WTC11 (cell line): Measurements from ENCODE around the gene MIGA2. TPM values are rescaled to one million over a fixed set of nuclear protein-coding genes. Genes with fewer than 3 reads are reported as not detected.

ENCODE experiments used
- ATF1 ChIP-seq: sonication (generic); formaldehyde crosslinking; IDR thresholded peaks from 2 replicates; pipeline ENCODE4 v1.8.1; 2023; ENCODE audit warnings: mild to moderate bottlenecking, moderate library complexity, missing genetic modification reagents
- CREM ChIP-seq: sonication (generic); formaldehyde crosslinking; IDR thresholded peaks from 2 replicates; pipeline ENCODE4 v1.8.1; 2022; ENCODE audit warnings: mild to moderate bottlenecking, missing genetic modification reagents, moderate library complexity
- ESRRA ChIP-seq: sonication (generic); formaldehyde crosslinking; IDR thresholded peaks from 2 replicates; pipeline ENCODE4 v1.8.1; 2022; ENCODE audit warnings: mild to moderate bottlenecking, missing genetic modification reagents, borderline replicate concordance
- FOXJ3 ChIP-seq: sonication (generic); formaldehyde crosslinking; IDR thresholded peaks from 2 replicates; pipeline ENCODE4 v1.9.0; 2021; ENCODE audit warnings: missing genetic modification reagents, mild to moderate bottlenecking, borderline replicate concordance
- FOXP1 ChIP-seq: sonication (generic); formaldehyde crosslinking; IDR thresholded peaks from 2 replicates; pipeline ENCODE4 v1.8.0; 2022; ENCODE audit warnings: missing genetic modification reagents, mild to moderate bottlenecking, moderate library complexity, borderline replicate concordance
- GABPB1 ChIP-seq: sonication (generic); formaldehyde crosslinking; IDR thresholded peaks from 2 replicates; pipeline ENCODE4 v1.8.1; 2023; ENCODE audit warnings: mild to moderate bottlenecking, missing genetic modification reagents
- JAZF1 ChIP-seq: fragments of 250-450 bp; sonication (Bioruptor Pico); IDR thresholded peaks from 2 replicates; pipeline ENCODE4 v1.9.0; 2021; ENCODE audit warnings: moderate library complexity, mild to moderate bottlenecking, inconsistent platforms
- KAT7 ChIP-seq: sonication (generic); formaldehyde crosslinking; IDR thresholded peaks from 2 replicates; pipeline ENCODE4 v1.8.1; 2023; ENCODE audit warnings: missing genetic modification reagents, mild to moderate bottlenecking, borderline replicate concordance
- NFE2L1 ChIP-seq: sonication (generic); formaldehyde crosslinking; IDR thresholded peaks from 2 replicates; pipeline ENCODE4 v1.8.1; 2023; ENCODE audit warnings: missing genetic modification reagents
- NFYB ChIP-seq: sonication (generic); formaldehyde crosslinking; conservative IDR thresholded peaks from 2 replicates; pipeline ENCODE4 v1.8.0; 2022; ENCODE audit warnings: low read depth, missing genetic modification reagents
- NR1H2 ChIP-seq: sonication (generic); formaldehyde crosslinking; IDR thresholded peaks from 2 replicates; pipeline ENCODE4 v1.9.0; 2021; ENCODE audit warnings: mild to moderate bottlenecking, moderate library complexity, missing genetic modification reagents
- NR2C2 ChIP-seq: sonication (generic); formaldehyde crosslinking; IDR thresholded peaks from 2 replicates; pipeline ENCODE4 v1.8.0; 2022; ENCODE audit warnings: mild to moderate bottlenecking, missing genetic modification reagents
- OVOL2 ChIP-seq: fragments of 250-450 bp; sonication (Bioruptor Pico); IDR thresholded peaks from 2 replicates; pipeline ENCODE4 v1.9.0; 2021; ENCODE audit warnings: mild to moderate bottlenecking, borderline replicate concordance
- RELA ChIP-seq: sonication (generic); formaldehyde crosslinking; IDR thresholded peaks from 2 replicates; pipeline ENCODE4 v1.8.1; 2022; ENCODE audit warnings: missing genetic modification reagents, mild to moderate bottlenecking, borderline replicate concordance
- RORB ChIP-seq: fragments of 250-450 bp; sonication (Bioruptor Pico); IDR thresholded peaks from 2 replicates; pipeline ENCODE4 v1.9.0; 2021; ENCODE audit warnings: mild to moderate bottlenecking
- TP53 ChIP-seq: sonication (generic); formaldehyde crosslinking; IDR thresholded peaks from 2 replicates; pipeline ENCODE4 v1.8.1; 2023; ENCODE audit warnings: mild to moderate bottlenecking, missing genetic modification reagents
- ZNF263 ChIP-seq: sonication (generic); formaldehyde crosslinking; IDR thresholded peaks from 2 replicates; pipeline ENCODE4 v1.8.1; 2022; ENCODE audit warnings: low read depth, mild to moderate bottlenecking, moderate library complexity, missing genetic modification reagents
- ZNF423 ChIP-seq: fragments of 250-450 bp; sonication (Bioruptor Pico); IDR thresholded peaks from 2 replicates; pipeline ENCODE4 v2.1.2; 2022; ENCODE audit warnings: mild to moderate bottlenecking, moderate library complexity
- total RNA-seq: library from RNA; stranded (reverse); gene quantifications from 3 replicates; pipeline ENCODE4 v1.2.3, GENCODE V29; 2021
- TF ChIP-seq, protein P1 (sequence below): sonication (generic); formaldehyde crosslinking; IDR thresholded peaks from 2 replicates; pipeline ENCODE4 v1.8.0; 2022; ENCODE audit warnings: mild to moderate bottlenecking, missing genetic modification reagents
- TF ChIP-seq, protein P2 (sequence below): sonication (generic); formaldehyde crosslinking; IDR thresholded peaks from 2 replicates; pipeline ENCODE4 v1.8.1; 2023; ENCODE audit warnings: mild to moderate bottlenecking, missing genetic modification reagents, borderline replicate concordance
- TF ChIP-seq, protein P3 (sequence below): sonication (generic); formaldehyde crosslinking; IDR thresholded peaks from 2 replicates; pipeline ENCODE4 v1.8.1; 2023; ENCODE audit warnings: mild to moderate bottlenecking, missing genetic modification reagents, moderate library complexity
- TF ChIP-seq, protein P4 (sequence below): sonication (generic); formaldehyde crosslinking; IDR thresholded peaks from 2 replicates; pipeline ENCODE4 v1.8.1; 2023; ENCODE audit warnings: mild to moderate bottlenecking, missing genetic modification reagents
- TF ChIP-seq, protein P5 (sequence below): fragments of 250-450 bp; sonication (Bioruptor Pico); IDR thresholded peaks from 2 replicates; pipeline ENCODE4 v1.9.0; 2021; ENCODE audit warnings: mild to moderate bottlenecking
- TF ChIP-seq, protein P6 (sequence below): fragments of 200-600 bp; IDR thresholded peaks from 2 replicates; pipeline ENCODE4 v1.8.0; 2022; ENCODE audit warnings: antibody characterized with exemption
- TF ChIP-seq, protein P7 (sequence below): sonication (generic); formaldehyde crosslinking; IDR thresholded peaks from 2 replicates; pipeline ENCODE4 v1.8.0; 2022; ENCODE audit warnings: mild to moderate bottlenecking, missing genetic modification reagents

Gene MIGA2
- total RNA-seq, 1 experiment from 2014 or later = 61.7 TPM

DNA sequence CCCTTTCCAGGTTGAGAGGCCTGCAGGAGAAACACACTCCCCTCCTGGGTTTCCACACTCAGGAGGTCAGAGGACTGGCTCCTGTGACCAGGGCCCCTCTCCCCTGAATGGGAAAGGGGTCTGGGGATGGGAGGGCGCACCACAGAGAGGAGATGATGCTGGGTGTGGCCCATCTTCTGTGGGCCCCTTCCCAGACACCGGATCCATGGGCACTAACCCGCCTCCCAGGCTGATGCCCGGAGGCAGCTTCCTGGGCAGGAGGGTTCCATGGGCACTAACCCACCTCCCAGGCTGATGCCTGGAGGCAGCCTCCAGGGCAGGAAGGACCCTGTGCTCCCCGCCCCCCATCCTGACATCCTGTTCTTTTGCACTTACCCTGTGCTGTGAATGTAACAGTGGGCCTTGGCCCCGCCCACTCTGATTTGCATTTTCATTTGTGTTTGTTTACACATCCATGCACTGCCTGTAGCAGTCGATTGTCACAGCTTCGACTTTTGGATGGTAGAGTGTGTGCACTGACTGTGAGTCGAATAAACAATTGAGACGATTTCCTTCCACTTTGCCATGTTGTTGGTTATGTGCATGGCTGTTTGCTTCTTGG, 35.2 kb downstream of the MIGA2 start (continued):
- TF ChIP-seq OVOL2 (no peak), KAT7 (CRISPR knock-in tag) (0 out of 2 replicates have a peak, but pooled peaks have one; percentile 44), NR1H2 (CRISPR knock-in tag) (no peak), FOXJ3 (CRISPR knock-in tag) (no peak), GABPB1 (no peak), JAZF1 (CRISPR knock-in tag) (no peak), ESRRA (CRISPR knock-in tag) (no peak), ZNF423 (no peak), RORB (CRISPR knock-in tag) (no peak), TP53 (no peak), FOXP1 (CRISPR knock-in tag) (peak; percentile 18; the same call in 1 of the 2 replicates), ATF1 (CRISPR knock-in tag) (no peak), ZNF263 (CRISPR knock-in tag) (no peak), NFE2L1 (no peak), NR2C2 (no peak; the same call in 1 of the 2 replicates), NFYB (CRISPR knock-in tag) (no peak), CREM (0 out of 2 replicates have a peak, but pooled peaks have one; percentile 20), RELA (CRISPR knock-in tag) (no peak)
- TF ChIP-seq, protein P1, sequence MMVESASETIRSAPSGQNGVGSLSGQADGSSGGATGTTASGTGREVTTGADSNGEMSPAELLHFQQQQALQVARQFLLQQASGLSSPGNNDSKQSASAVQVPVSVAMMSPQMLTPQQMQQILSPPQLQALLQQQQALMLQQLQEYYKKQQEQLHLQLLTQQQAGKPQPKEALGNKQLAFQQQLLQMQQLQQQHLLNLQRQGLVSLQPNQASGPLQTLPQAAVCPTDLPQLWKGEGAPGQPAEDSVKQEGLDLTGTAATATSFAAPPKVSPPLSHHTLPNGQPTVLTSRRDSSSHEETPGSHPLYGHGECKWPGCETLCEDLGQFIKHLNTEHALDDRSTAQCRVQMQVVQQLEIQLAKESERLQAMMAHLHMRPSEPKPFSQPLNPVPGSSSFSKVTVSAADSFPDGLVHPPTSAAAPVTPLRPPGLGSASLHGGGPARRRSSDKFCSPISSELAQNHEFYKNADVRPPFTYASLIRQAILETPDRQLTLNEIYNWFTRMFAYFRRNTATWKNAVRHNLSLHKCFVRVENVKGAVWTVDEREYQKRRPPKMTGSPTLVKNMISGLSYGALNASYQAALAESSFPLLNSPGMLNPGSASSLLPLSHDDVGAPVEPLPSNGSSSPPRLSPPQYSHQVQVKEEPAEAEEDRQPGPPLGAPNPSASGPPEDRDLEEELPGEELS (CRISPR knock-in tag) = peak; percentile 57; the same call in 1 of the 2 replicates
- TF ChIP-seq, protein P2, sequence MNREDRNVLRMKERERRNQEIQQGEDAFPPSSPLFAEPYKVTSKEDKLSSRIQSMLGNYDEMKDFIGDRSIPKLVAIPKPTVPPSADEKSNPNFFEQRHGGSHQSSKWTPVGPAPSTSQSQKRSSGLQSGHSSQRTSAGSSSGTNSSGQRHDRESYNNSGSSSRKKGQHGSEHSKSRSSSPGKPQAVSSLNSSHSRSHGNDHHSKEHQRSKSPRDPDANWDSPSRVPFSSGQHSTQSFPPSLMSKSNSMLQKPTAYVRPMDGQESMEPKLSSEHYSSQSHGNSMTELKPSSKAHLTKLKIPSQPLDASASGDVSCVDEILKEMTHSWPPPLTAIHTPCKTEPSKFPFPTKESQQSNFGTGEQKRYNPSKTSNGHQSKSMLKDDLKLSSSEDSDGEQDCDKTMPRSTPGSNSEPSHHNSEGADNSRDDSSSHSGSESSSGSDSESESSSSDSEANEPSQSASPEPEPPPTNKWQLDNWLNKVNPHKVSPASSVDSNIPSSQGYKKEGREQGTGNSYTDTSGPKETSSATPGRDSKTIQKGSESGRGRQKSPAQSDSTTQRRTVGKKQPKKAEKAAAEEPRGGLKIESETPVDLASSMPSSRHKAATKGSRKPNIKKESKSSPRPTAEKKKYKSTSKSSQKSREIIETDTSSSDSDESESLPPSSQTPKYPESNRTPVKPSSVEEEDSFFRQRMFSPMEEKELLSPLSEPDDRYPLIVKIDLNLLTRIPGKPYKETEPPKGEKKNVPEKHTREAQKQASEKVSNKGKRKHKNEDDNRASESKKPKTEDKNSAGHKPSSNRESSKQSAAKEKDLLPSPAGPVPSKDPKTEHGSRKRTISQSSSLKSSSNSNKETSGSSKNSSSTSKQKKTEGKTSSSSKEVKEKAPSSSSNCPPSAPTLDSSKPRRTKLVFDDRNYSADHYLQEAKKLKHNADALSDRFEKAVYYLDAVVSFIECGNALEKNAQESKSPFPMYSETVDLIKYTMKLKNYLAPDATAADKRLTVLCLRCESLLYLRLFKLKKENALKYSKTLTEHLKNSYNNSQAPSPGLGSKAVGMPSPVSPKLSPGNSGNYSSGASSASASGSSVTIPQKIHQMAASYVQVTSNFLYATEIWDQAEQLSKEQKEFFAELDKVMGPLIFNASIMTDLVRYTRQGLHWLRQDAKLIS (CRISPR knock-in tag) = no peak
- TF ChIP-seq, protein P3, sequence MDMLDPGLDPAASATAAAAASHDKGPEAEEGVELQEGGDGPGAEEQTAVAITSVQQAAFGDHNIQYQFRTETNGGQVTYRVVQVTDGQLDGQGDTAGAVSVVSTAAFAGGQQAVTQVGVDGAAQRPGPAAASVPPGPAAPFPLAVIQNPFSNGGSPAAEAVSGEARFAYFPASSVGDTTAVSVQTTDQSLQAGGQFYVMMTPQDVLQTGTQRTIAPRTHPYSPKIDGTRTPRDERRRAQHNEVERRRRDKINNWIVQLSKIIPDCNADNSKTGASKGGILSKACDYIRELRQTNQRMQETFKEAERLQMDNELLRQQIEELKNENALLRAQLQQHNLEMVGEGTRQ (CRISPR knock-in tag) = no peak
- TF ChIP-seq, protein P4, sequence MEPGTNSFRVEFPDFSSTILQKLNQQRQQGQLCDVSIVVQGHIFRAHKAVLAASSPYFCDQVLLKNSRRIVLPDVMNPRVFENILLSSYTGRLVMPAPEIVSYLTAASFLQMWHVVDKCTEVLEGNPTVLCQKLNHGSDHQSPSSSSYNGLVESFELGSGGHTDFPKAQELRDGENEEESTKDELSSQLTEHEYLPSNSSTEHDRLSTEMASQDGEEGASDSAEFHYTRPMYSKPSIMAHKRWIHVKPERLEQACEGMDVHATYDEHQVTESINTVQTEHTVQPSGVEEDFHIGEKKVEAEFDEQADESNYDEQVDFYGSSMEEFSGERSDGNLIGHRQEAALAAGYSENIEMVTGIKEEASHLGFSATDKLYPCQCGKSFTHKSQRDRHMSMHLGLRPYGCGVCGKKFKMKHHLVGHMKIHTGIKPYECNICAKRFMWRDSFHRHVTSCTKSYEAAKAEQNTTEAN = no peak
- TF ChIP-seq, protein P5, sequence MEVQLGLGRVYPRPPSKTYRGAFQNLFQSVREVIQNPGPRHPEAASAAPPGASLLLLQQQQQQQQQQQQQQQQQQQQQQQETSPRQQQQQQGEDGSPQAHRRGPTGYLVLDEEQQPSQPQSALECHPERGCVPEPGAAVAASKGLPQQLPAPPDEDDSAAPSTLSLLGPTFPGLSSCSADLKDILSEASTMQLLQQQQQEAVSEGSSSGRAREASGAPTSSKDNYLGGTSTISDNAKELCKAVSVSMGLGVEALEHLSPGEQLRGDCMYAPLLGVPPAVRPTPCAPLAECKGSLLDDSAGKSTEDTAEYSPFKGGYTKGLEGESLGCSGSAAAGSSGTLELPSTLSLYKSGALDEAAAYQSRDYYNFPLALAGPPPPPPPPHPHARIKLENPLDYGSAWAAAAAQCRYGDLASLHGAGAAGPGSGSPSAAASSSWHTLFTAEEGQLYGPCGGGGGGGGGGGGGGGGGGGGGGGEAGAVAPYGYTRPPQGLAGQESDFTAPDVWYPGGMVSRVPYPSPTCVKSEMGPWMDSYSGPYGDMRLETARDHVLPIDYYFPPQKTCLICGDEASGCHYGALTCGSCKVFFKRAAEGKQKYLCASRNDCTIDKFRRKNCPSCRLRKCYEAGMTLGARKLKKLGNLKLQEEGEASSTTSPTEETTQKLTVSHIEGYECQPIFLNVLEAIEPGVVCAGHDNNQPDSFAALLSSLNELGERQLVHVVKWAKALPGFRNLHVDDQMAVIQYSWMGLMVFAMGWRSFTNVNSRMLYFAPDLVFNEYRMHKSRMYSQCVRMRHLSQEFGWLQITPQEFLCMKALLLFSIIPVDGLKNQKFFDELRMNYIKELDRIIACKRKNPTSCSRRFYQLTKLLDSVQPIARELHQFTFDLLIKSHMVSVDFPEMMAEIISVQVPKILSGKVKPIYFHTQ (CRISPR knock-in tag) = no peak
- TF ChIP-seq, protein P6, sequence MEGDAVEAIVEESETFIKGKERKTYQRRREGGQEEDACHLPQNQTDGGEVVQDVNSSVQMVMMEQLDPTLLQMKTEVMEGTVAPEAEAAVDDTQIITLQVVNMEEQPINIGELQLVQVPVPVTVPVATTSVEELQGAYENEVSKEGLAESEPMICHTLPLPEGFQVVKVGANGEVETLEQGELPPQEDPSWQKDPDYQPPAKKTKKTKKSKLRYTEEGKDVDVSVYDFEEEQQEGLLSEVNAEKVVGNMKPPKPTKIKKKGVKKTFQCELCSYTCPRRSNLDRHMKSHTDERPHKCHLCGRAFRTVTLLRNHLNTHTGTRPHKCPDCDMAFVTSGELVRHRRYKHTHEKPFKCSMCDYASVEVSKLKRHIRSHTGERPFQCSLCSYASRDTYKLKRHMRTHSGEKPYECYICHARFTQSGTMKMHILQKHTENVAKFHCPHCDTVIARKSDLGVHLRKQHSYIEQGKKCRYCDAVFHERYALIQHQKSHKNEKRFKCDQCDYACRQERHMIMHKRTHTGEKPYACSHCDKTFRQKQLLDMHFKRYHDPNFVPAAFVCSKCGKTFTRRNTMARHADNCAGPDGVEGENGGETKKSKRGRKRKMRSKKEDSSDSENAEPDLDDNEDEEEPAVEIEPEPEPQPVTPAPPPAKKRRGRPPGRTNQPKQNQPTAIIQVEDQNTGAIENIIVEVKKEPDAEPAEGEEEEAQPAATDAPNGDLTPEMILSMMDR = no peak
- TF ChIP-seq, protein P7, sequence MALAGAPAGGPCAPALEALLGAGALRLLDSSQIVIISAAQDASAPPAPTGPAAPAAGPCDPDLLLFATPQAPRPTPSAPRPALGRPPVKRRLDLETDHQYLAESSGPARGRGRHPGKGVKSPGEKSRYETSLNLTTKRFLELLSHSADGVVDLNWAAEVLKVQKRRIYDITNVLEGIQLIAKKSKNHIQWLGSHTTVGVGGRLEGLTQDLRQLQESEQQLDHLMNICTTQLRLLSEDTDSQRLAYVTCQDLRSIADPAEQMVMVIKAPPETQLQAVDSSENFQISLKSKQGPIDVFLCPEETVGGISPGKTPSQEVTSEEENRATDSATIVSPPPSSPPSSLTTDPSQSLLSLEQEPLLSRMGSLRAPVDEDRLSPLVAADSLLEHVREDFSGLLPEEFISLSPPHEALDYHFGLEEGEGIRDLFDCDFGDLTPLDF (CRISPR knock-in tag) = no peak
